HG02798 (cell line): ENCODE data around the gene DUSP7.

Experiments
- ATAC-seq: cut with Tn5 transposase; IDR thresholded peaks from one replicate; pipeline ENCODE4 v1.9.1; 2021; ENCODE audit warnings: mild to moderate bottlenecking; ENCODE audit not compliant: unreplicated experiment, poor library complexity

The DUSP7 gene

GRCh38 chr3:52069135-52069534, 12.8 kb upstream of the DUSP7 start:
- no peak for ATAC-seq

GRCh38 chr3:52068730-52069129, 12.4 kb upstream of the DUSP7 start:
- no peak for ATAC-seq

- ATAC-seq, result no peak
These were observed 11.7 kb upstream of the DUSP7 start for GRCh38 chr3:52068055-52068571.

GRCh38 chr3:52067526-52067925, 11.2 kb upstream of the DUSP7 start:
- ATAC-seq, result no peak

- no peak for ATAC-seq
These were observed 10.7 kb upstream of the DUSP7 start for GRCh38 chr3:52067046-52067445.

GRCh38 chr3:52065264-52065756, 8.9 kb upstream of the DUSP7 start:
- ATAC-seq, result no peak

GRCh38 chr3:52064561-52064960, 8.2 kb upstream of the DUSP7 start:
- ATAC-seq, result no peak

- ATAC-seq, result no peak
These were observed 6.8 kb upstream of the DUSP7 start for GRCh38 chr3:52063026-52063723.

GRCh38 chr3:52062505-52062904, 6.1 kb upstream of the DUSP7 start:
- no peak for ATAC-seq

GRCh38 chr3:52061121-52061910, 4.9 kb upstream of the DUSP7 start:
- no peak for ATAC-seq

- ATAC-seq, result no peak
These were observed 3.4 kb upstream of the DUSP7 start for GRCh38 chr3:52059781-52060180.

- no peak for ATAC-seq
These were observed 1.6 kb upstream of the DUSP7 start for GRCh38 chr3:52057812-52058495.

- peak; percentile 87 for ATAC-seq
These were observed 819 bp upstream of the DUSP7 start for GRCh38 chr3:52056968-52057811.

GRCh38 chr3:52055537-52056351, 627 bp downstream of the DUSP7 start:
- ATAC-seq, result peak; percentile 8

GRCh38 chr3:52054661-52055511, 1.5 kb downstream of the DUSP7 start:
- no peak for ATAC-seq

GRCh38 chr3:52053307-52054304, 2.8 kb downstream of the DUSP7 start:
- no peak for ATAC-seq

- no peak for ATAC-seq
These were observed 3.5 kb downstream of the DUSP7 start for GRCh38 chr3:52052831-52053306.
